K562 (cell line): ENCODE results near the gene ALK.

ENCODE experiments used
- ARID2 ChIP-seq: fragments of 450-650 bp; IDR thresholded peaks from 2 replicates; pipeline ENCODE4 v1.6.1; 2017; ENCODE audit warnings: antibody characterized with exemption, mild to moderate bottlenecking
- ARNT ChIP-seq, 2 experiments: fragments of 450-650 bp; IDR thresholded peaks; 2 replicates each; pipeline ENCODE4 v1.6.1; 2016; ENCODE audit warnings: mild to moderate bottlenecking in 1 of 2
- ELK1 ChIP-seq: sonication (generic); formaldehyde crosslinking; IDR thresholded peaks from 2 replicates; pipeline ENCODE4 v1.8.1; 2022; ENCODE audit warnings: missing genetic modification reagents
- FOXM1 ChIP-seq, 2 experiments: fragments of 450-650 bp in 1 of 2; sonication (generic) in 1 of 2; formaldehyde crosslinking in 1 of 2; IDR thresholded peaks; 2 replicates each; pipeline versions ENCODE4 v1.6.1 to v1.9.0; 2017 to 2022; ENCODE audit warnings: low read depth in 2 of 2, mild to moderate bottlenecking in 2 of 2, missing genetic modification reagents in 1 of 2, moderate library complexity in 1 of 2
- JUNB ChIP-seq: fragments of 450-650 bp; formaldehyde crosslinking; conservative IDR thresholded peaks from 2 replicates; pipeline ENCODE4 v1.4.0; 2020; ENCODE audit warnings: mild to moderate bottlenecking
- RBM25 ChIP-seq: fragments of 200-400 bp; formaldehyde crosslinking; IDR thresholded peaks from 2 replicates; pipeline ENCODE4 v1.6.1; 2018; ENCODE audit warnings: low read length, low read depth, moderate library complexity; ENCODE audit not compliant: severe bottlenecking
- SMAD3 ChIP-seq: fragments of 450-650 bp; formaldehyde crosslinking; conservative IDR thresholded peaks from 2 replicates; pipeline ENCODE4 v1.4.0; 2020; ENCODE audit warnings: mild to moderate bottlenecking
- ZNF274 ChIP-seq: IDR thresholded peaks from 2 replicates; pipeline ENCODE4 v1.6.1; 2011; ENCODE audit warnings: low read depth, mild to moderate bottlenecking, low read length, moderate library complexity, borderline replicate concordance
- TF ChIP-seq, protein P1 (sequence below), 3 experiments: IDR thresholded peaks in 2 of 3; conservative IDR thresholded peaks in 1 of 3; 2 replicates each; pipeline ENCODE4 v1.5.1; 2011 to 2012; ENCODE audit warnings: low read length in 3 of 3, mild to moderate bottlenecking in 3 of 3, control low read depth in 2 of 3, improper control_type of control experiment in 1 of 3, inconsistent platforms in 1 of 3, low read depth in 1 of 3, mixed read lengths in 1 of 3, moderate library complexity in 1 of 3; ENCODE audit not compliant: insufficient read depth in 2 of 3

- TF ChIP-seq RBM25, result no peak
- TF ChIP-seq ARNT (IDR thresholded peaks at IDR 0.05), result no peak
- TF ChIP-seq, protein P1, sequence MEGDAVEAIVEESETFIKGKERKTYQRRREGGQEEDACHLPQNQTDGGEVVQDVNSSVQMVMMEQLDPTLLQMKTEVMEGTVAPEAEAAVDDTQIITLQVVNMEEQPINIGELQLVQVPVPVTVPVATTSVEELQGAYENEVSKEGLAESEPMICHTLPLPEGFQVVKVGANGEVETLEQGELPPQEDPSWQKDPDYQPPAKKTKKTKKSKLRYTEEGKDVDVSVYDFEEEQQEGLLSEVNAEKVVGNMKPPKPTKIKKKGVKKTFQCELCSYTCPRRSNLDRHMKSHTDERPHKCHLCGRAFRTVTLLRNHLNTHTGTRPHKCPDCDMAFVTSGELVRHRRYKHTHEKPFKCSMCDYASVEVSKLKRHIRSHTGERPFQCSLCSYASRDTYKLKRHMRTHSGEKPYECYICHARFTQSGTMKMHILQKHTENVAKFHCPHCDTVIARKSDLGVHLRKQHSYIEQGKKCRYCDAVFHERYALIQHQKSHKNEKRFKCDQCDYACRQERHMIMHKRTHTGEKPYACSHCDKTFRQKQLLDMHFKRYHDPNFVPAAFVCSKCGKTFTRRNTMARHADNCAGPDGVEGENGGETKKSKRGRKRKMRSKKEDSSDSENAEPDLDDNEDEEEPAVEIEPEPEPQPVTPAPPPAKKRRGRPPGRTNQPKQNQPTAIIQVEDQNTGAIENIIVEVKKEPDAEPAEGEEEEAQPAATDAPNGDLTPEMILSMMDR (IDR thresholded peaks at IDR 0.05 in 2 of 3, conservative IDR thresholded peaks at IDR 0.05 in 1 of 3; ENCODE audit: insufficient read depth in 2 of 3, low read depth in 1 of 3, low read length in 3 of 3), result no peak
- no peak for TF ChIP-seq ZNF274
- TF ChIP-seq SMAD3 (CRISPR knock-in tag), result no peak
- TF ChIP-seq ARID2, result no peak
- TF ChIP-seq JUNB, result no peak
- TF ChIP-seq ELK1 (CRISPR knock-in tag), result no peak
- no peak for TF ChIP-seq FOXM1 (IDR thresholded peaks at IDR 0.05; ENCODE audit: low read depth)
- no peak for TF ChIP-seq FOXM1 (CRISPR knock-in tag; IDR thresholded peaks at IDR 0.05; ENCODE audit: low read depth)
These were observed 411.5 kb downstream of the ALK start for GRCh38 chr2:29509878-29510277.
